ENCODE measurements around the gene LDLRAD3. TPM values are rescaled to one million over a fixed set of nuclear protein-coding genes. Genes with fewer than 3 reads are reported as not detected.
A peak's percentile ranks its signal among the peaks of the same experiment; 100 is the strongest.

Gene LDLRAD3
- total RNA-seq, 1 experiment from 2014 or later: 12.1 TPM

DNA sequence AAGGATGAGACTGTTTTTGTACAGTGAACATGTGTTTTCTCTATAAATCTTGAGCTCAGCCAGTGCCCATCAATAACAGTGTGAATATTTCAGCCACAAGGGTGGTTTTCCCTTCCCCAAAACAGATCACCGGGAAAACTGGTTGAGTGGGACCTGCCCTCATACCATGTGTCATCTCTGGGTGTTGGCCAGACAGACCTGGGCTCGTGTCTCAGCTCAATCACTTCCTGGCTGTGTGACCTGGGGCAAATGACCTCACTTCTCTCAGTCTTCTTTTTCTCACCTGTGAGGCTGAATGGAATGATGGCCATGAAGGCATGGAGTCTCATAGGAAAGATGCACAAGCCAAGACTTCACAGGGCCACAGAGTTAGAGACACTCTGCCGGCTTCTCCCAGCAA is 270.6 kb downstream of the LDLRAD3 start:
- H3K79me1 ChIP-seq (ENCODE audit: insufficient read depth, low read depth, low read length, poor library complexity, severe bottlenecking): no peaks in the 10 kb centered on the region
- H3K56ac ChIP-seq (ENCODE audit: insufficient read length, low read depth, low read length): no peak overlapping the region
- H3K79me2 ChIP-seq (ENCODE audit: insufficient read depth, low read length): no peaks in the 10 kb centered on the region
- no peaks in the 10 kb centered on the region for H4K20me1 ChIP-seq (ENCODE audit: control insufficient read depth, insufficient read depth, insufficient read length)
- H2BK5ac ChIP-seq (ENCODE audit: insufficient read length, low read length): no peak overlapping the region
- H4K5ac ChIP-seq (ENCODE audit: insufficient read length, low read depth, low read length): no peak overlapping the region
- no peak for DNase-seq
- peaks cover 13 to 24% of the 10 kb centered on the region in 2 experiments for H3K4me1 Mint-ChIP-seq
- H2AFZ ChIP-seq (ENCODE audit: low read length): no peak overlapping the region
- no peak overlapping the region for H3K9ac ChIP-seq (ENCODE audit: extremely low read depth, insufficient read length, low read length)
- no peak overlapping the region for H4K8ac ChIP-seq (replicated peaks; ENCODE audit: insufficient read length, low read depth, low read length)
- no peaks in the 10 kb centered on the region for H3K4me1 ChIP-seq (ENCODE audit: insufficient read depth, low read length)
- no peak overlapping the region for H3K23ac ChIP-seq (ENCODE audit: insufficient read length, low read depth, low read length)
- no peak overlapping the region for H3K4ac ChIP-seq (ENCODE audit: low read depth, low read length)
- H3K27ac ChIP-seq (ENCODE audit: insufficient read length, low read depth, low read length): no peak overlapping the region
- H3K36me3 Mint-ChIP-seq (ENCODE audit: insufficient read depth in 1 of 3, low read depth in 3 of 3): peaks cover 0 to 2% (median 0%) of the 10 kb centered on the region in 3 experiments; a peak in 1 of 7 replicates
- H3K23me2 ChIP-seq (ENCODE audit: insufficient read length, low read depth, low read length, poor library complexity, severe bottlenecking): no peaks in the 10 kb centered on the region
- no peaks in the 10 kb centered on the region for H3K9me3 ChIP-seq (ENCODE audit: control insufficient read depth, low read depth, low read length)
- H2BK120ac ChIP-seq (ENCODE audit: low read depth, low read length, poor library complexity, severe bottlenecking): no peak overlapping the region
- no peak overlapping the region for H3T11ph ChIP-seq (ENCODE audit: low read length)
- no peak overlapping the region for H2AK5ac ChIP-seq (ENCODE audit: insufficient read length, low read length)
- WGBS (ENCODE audit: extremely low coverage, insufficient read length, low lambda C conversion rate): no CpG with 5 or more reads among the region's 3 CpGs
- H3K27me3 ChIP-seq (ENCODE audit: insufficient read depth, low read length): no peaks in the 10 kb centered on the region
- no peak overlapping the region for H2BK15ac ChIP-seq (ENCODE audit: low read depth, low read length)
- H3K4me2 ChIP-seq (ENCODE audit: insufficient read depth, insufficient read length, low read length): no peak overlapping the region
- H3K27ac Mint-ChIP-seq: peak overlapping the region in 1 of 3 experiments; percentile 22; a peak in 1 of 7 replicates
- no peak overlapping the region for H3K14ac ChIP-seq (ENCODE audit: insufficient read depth, low read length)
- H3K27me3 Mint-ChIP-seq (ENCODE audit: low read depth): peaks cover 1% of the 10 kb centered on the region; the same call in 1 of the 2 replicates
- no peak overlapping the region for H4K91ac ChIP-seq (ENCODE audit: insufficient read length, low read depth, low read length)
- TF ChIP-seq, protein P1, sequence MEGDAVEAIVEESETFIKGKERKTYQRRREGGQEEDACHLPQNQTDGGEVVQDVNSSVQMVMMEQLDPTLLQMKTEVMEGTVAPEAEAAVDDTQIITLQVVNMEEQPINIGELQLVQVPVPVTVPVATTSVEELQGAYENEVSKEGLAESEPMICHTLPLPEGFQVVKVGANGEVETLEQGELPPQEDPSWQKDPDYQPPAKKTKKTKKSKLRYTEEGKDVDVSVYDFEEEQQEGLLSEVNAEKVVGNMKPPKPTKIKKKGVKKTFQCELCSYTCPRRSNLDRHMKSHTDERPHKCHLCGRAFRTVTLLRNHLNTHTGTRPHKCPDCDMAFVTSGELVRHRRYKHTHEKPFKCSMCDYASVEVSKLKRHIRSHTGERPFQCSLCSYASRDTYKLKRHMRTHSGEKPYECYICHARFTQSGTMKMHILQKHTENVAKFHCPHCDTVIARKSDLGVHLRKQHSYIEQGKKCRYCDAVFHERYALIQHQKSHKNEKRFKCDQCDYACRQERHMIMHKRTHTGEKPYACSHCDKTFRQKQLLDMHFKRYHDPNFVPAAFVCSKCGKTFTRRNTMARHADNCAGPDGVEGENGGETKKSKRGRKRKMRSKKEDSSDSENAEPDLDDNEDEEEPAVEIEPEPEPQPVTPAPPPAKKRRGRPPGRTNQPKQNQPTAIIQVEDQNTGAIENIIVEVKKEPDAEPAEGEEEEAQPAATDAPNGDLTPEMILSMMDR (conservative IDR thresholded peaks at IDR 0.05): no peak
- H3K4me3 Mint-ChIP-seq: no peak overlapping the region
- H2BK12ac ChIP-seq (ENCODE audit: insufficient read length, low read depth, low read length): no peak overlapping the region
- no peak overlapping the region for H2BK20ac ChIP-seq (ENCODE audit: low read depth, low read length, poor library complexity, severe bottlenecking)
- no peak overlapping the region for H3K18ac ChIP-seq (ENCODE audit: insufficient read length, low read depth, low read length)
- peaks cover 2 to 3% of the 10 kb centered on the region in 2 experiments; a peak in 2 of 5 replicates for H3K9me3 Mint-ChIP-seq
